ENCODE data around the gene KSR2.

Gene KSR2

DNA sequence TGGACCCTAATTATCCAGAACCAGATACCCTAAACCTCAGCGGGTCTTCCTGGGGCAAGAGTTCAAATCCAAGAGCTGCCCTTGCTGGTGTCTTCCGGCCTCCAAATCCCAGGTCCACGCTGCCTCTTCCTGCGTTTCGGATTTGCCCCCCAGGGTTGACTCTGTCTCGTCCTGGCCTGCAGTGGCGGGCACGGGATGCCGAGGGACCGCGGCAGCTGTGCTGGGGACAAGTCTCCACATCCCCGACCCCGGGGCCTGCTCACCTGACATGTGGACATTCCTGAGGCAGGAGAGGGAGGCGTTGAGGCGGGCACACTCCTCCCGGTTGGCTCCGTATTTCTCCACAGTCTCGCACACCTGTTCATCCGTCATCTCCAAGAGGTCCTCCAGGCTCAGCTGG, 113.6 kb downstream of the KSR2 start:
- DNase-seq (ENCODE audit: low spot score), result no peak
- TF ChIP-seq, protein P1, sequence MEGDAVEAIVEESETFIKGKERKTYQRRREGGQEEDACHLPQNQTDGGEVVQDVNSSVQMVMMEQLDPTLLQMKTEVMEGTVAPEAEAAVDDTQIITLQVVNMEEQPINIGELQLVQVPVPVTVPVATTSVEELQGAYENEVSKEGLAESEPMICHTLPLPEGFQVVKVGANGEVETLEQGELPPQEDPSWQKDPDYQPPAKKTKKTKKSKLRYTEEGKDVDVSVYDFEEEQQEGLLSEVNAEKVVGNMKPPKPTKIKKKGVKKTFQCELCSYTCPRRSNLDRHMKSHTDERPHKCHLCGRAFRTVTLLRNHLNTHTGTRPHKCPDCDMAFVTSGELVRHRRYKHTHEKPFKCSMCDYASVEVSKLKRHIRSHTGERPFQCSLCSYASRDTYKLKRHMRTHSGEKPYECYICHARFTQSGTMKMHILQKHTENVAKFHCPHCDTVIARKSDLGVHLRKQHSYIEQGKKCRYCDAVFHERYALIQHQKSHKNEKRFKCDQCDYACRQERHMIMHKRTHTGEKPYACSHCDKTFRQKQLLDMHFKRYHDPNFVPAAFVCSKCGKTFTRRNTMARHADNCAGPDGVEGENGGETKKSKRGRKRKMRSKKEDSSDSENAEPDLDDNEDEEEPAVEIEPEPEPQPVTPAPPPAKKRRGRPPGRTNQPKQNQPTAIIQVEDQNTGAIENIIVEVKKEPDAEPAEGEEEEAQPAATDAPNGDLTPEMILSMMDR (IDR thresholded peaks at IDR 0.05; ENCODE audit: extremely low read depth, insufficient read depth, missing control alignments), result no peak
- in situ Hi-C loops (cut with MboI; ENCODE audit: low pct_unique_long_range_greater_than_20kb, low sequenced_read_pairs, unreplicated experiment), result no loop called here

DNA sequence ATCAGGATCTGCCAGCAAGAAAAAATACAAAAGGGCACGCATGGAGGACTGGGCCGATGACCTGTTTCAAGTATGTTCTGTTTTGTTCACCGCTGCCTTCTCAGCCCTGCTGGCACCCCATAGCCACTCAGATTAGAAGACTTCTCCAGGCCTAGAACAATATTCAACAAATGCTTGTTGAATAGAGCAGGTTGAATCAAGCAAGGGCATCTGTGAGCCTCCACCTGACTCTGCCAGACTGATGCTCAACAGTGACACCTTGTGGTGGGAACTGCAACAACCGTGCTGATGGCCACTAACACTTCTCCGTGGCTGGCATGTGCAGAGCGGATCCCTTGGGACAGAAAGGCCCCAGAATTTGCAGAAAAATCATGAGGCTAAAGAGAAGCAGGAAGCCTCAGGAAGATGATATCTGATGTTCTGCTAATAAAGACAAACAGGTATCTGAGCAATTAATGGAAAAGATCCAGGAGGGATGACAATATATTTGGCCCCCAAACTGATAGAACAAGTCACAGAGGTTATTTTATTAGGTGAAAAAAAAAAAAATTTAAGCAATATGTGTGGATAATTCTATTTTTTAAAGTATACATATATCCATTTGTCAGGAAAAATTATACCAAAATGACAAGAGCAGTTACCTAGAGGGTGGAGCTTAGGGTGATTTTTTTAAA, 114.3 kb downstream of the KSR2 start:
- DNase-seq (ENCODE audit: low spot score), result peak; percentile 55
- in situ Hi-C loops (cut with MboI; ENCODE audit: low pct_unique_long_range_greater_than_20kb, low sequenced_read_pairs, unreplicated experiment), result no loop called here

DNA sequence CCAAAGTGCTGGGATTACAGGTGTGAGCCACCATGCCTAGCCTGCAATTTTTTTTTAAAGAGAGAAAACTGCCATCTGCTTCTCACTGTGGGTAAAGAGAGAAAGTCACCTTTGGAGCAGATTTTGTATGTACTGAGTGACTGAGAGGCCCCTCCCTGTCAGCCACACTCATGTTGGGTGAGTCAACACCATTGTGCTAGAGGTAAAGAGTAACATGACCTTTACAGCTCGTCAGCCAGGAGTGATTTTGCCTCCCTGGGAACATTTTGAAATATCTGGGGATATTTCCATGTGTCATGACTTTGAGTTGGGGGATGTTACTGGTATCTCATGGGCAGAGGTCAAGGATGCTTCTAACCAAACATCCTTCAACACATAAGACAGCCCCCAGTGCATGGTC, 115.2 kb downstream of the KSR2 start:
- TF ChIP-seq, protein P1 (IDR thresholded peaks at IDR 0.05; ENCODE audit: extremely low read depth, insufficient read depth, missing control alignments), result no peak
- in situ Hi-C loops (cut with MboI; ENCODE audit: low pct_unique_long_range_greater_than_20kb, low sequenced_read_pairs, unreplicated experiment), result no loop called here
- no peak for DNase-seq (ENCODE audit: low spot score)

More for the DNA sequence above, 114.3 kb downstream of the KSR2 start:
- TF ChIP-seq, protein P1 (IDR thresholded peaks at IDR 0.05; ENCODE audit: extremely low read depth, insufficient read depth, missing control alignments), result peak; percentile 70

DNA sequence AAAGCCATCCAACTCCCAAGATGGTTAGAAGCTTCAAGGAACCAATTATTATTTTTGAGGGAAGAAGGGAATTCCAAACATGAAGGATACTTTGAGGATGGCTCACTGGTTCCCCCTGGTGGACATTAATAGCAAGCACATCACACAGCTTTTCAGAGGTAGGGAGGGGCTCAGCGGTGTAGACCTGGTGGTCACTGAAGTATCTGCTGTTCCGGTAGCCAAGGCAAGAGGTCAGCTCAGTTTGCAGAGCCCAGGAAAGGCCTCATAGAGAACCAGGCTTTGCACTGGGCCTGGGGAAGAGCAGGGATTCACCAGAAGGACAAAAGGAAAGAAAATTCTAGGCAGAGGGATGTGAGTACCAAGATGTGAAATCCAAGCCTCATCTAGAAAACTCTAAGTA, 118.7 kb downstream of the KSR2 start:
- peak; percentile 67 for DNase-seq (ENCODE audit: low spot score)
- TF ChIP-seq, protein P1 (IDR thresholded peaks at IDR 0.05; ENCODE audit: extremely low read depth, insufficient read depth, missing control alignments), result peak; percentile 79
- in situ Hi-C loops (cut with MboI; ENCODE audit: low pct_unique_long_range_greater_than_20kb, low sequenced_read_pairs, unreplicated experiment), result no loop called here

DNA sequence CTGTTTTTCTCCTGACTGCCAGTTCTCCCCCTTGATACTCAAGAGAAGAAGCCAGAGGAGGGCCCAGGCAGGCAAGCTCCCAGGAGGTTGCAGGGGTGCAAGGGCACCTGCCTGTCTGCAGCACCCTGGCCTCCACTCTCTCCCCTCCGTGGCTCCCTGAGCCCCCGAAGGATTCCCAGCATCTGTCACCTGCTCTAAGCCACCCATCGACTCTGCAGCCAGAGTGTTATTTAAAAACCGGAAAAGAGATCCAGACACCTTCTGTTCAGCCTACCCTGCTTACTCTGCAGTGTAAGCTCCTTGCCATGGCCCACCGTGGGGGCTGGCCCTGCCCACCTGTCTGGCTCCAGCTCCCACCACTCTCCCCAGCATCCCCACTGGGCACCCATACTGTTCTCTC, 121.4 kb downstream of the KSR2 start:
- no peak for DNase-seq (ENCODE audit: low spot score)
- TF ChIP-seq, protein P1 (IDR thresholded peaks at IDR 0.05; ENCODE audit: extremely low read depth, insufficient read depth, missing control alignments), result no peak
- in situ Hi-C loops (cut with MboI; ENCODE audit: low pct_unique_long_range_greater_than_20kb, low sequenced_read_pairs, unreplicated experiment), result no loop called here

DNA sequence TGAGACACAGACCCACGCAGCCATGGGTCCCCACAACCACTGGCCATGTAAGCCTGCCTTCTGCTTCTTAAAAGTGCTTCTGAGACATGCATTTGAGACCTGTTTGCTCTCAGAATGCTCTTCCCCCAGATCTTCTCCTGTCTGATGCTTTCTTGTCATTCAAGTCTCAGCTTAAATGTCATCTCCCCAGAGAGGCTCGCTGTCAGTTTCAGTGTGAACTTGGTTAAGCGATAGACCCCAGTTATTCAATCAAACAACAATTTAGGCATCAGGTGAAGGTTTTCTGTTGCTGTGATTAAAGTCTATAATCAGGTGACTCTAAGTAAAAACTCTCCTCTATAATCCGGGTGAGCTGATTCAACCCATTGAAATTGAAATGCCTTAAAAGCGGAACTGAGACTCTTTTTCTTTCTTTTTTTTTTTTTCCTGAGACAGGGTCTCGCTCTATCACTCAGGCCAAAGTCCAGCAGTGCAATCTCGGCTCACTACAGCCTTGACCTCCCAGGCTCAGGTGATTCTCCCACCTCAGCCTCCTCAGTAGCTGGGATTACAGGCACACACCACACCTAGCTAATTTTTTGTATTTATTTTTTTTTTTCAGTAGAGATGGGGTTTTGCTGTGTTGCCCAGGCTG, 123.4 kb downstream of the KSR2 start:
- TF ChIP-seq, protein P1 (IDR thresholded peaks at IDR 0.05; ENCODE audit: extremely low read depth, insufficient read depth, missing control alignments), result no peak
- in situ Hi-C loops (cut with MboI; ENCODE audit: low pct_unique_long_range_greater_than_20kb, low sequenced_read_pairs, unreplicated experiment), result no loop called here
- peak; percentile 35 for DNase-seq (ENCODE audit: low spot score)
